Astrocyte (in vitro differentiated cells and primary cell): ENCODE data around the gene UGT2B28. TPM values are rescaled to one million over a fixed set of nuclear protein-coding genes. Genes with fewer than 3 reads are reported as not detected.
A peak's percentile ranks its signal among the peaks of the same experiment; 100 is the strongest.

Experiments
- DNase-seq: peaks from one replicate; pipeline ENCODE4 v3.0.0-alpha.2; 2010; ENCODE audit warnings: low read depth
- FAIRE-seq: peaks from 2 replicates; lab custom pipeline; 2011; peaks lifted over from hg19 to GRCh38; lab: Jason Lieb, UNC
- H2AFZ ChIP-seq: 2 replicates; pipeline ENCODE4 v1.6.0; 2012; ENCODE audit warnings: low read depth, low read length, inconsistent platforms
- H3K27ac ChIP-seq: 2 replicates; pipeline ENCODE4 v1.5.1; 2011; ENCODE audit warnings: low read depth, low read length, inconsistent platforms
- H3K27me3 ChIP-seq: 2 replicates; pipeline ENCODE4 v1.6.0; 2011; ENCODE audit warnings: low read length, inconsistent platforms; ENCODE audit not compliant: insufficient read depth
- H3K36me3 ChIP-seq: 2 replicates; pipeline ENCODE4 v1.5.1; 2011; ENCODE audit warnings: low read length, inconsistent platforms; ENCODE audit not compliant: insufficient read depth
- H3K4me1 ChIP-seq: 2 replicates; pipeline ENCODE4 v1.5.1; 2011; ENCODE audit warnings: low read length, inconsistent platforms; ENCODE audit not compliant: insufficient read depth
- H3K4me2 ChIP-seq: 2 replicates; pipeline ENCODE4 v1.6.0; 2012; ENCODE audit warnings: low read length, inconsistent platforms
- H3K4me3 ChIP-seq: 2 replicates; pipeline ENCODE4 v1.5.1; 2011; ENCODE audit warnings: low read depth, mild to moderate bottlenecking, low read length, inconsistent platforms; ENCODE audit not compliant: insufficient read depth
- H3K79me2 ChIP-seq: 2 replicates; pipeline ENCODE4 v1.6.0; 2012; ENCODE audit warnings: mild to moderate bottlenecking, low read length, inconsistent platforms; ENCODE audit not compliant: insufficient read depth
- H3K9ac ChIP-seq: 2 replicates; pipeline ENCODE4 v1.6.0; 2012; ENCODE audit warnings: mild to moderate bottlenecking, low read length, inconsistent platforms
- H3K9me3 ChIP-seq: 2 replicates; pipeline ENCODE4 v1.5.1; 2012; ENCODE audit warnings: low read depth, mild to moderate bottlenecking, low read length, inconsistent platforms; ENCODE audit not compliant: insufficient read depth
- H4K20me1 ChIP-seq: 2 replicates; pipeline ENCODE4 v1.6.0; 2012; ENCODE audit warnings: low read length, inconsistent platforms; ENCODE audit not compliant: insufficient read depth
- H3K27ac Mint-ChIP-seq: one replicate; pipeline ENCODE4 v1.8.0; 2021; ENCODE audit warnings: mild to moderate bottlenecking, mixed read lengths; ENCODE audit not compliant: unreplicated experiment
- H3K27me3 Mint-ChIP-seq: one replicate; pipeline ENCODE4 v1.8.0; 2021; ENCODE audit warnings: low read depth, mixed read lengths; ENCODE audit not compliant: unreplicated experiment
- H3K36me3 Mint-ChIP-seq: one replicate; pipeline ENCODE4 v1.8.0; 2021; ENCODE audit warnings: low read depth, mixed read lengths; ENCODE audit not compliant: unreplicated experiment
- H3K4me1 Mint-ChIP-seq: one replicate; pipeline ENCODE4 v1.8.0; 2021; ENCODE audit warnings: low read depth, mixed read lengths; ENCODE audit not compliant: unreplicated experiment
- H3K4me3 Mint-ChIP-seq: one replicate; pipeline ENCODE4 v1.8.0; 2021; ENCODE audit warnings: mild to moderate bottlenecking, moderate library complexity, mixed read lengths; ENCODE audit not compliant: unreplicated experiment
- H3K9me3 Mint-ChIP-seq: one replicate; pipeline ENCODE4 v1.8.0; 2021; ENCODE audit warnings: mild to moderate bottlenecking, mixed read lengths; ENCODE audit not compliant: unreplicated experiment
- CTCF ChIP-seq: IDR thresholded peaks from 2 replicates; pipeline ENCODE4 v1.5.1; 2011; ENCODE audit warnings: low read depth, mild to moderate bottlenecking, inconsistent platforms, low read length, moderate library complexity; ENCODE audit not compliant: insufficient read depth
- EZH2 ChIP-seq: IDR thresholded peaks from 2 replicates; pipeline ENCODE4 v1.6.1; 2012; ENCODE audit warnings: mild to moderate bottlenecking, low read length, inconsistent platforms; ENCODE audit not compliant: insufficient read depth
- total RNA-seq: library from RNA; stranded (reverse); gene quantifications from 2 replicates; pipeline ENCODE4 v1.2.1, GENCODE V29; 2021

The UGT2B28 gene
- total RNA-seq, 1 donor from 2014 or later = not detected

- H3K27ac ChIP-seq = no peak overlapping the region
- Mint-ChIP-seq H3K27me3 (no peaks in the 10 kb centered on the region), H3K4me3 (no peak overlapping the region), H3K36me3 (no peaks in the 10 kb centered on the region), H3K9me3 (no peaks in the 10 kb centered on the region), H3K27ac (peak overlapping the region; percentile 81), H3K4me1 (peaks cover 23% of the 10 kb centered on the region)
- H3K4me1 ChIP-seq = peaks cover 13% of the 10 kb centered on the region
- H3K9me3 ChIP-seq = no peaks in the 10 kb centered on the region
- H4K20me1 ChIP-seq = no peaks in the 10 kb centered on the region
- no peaks in the 10 kb centered on the region for H3K27me3 ChIP-seq
- DNase-seq (no peak), FAIRE-seq (no peak)
- TF ChIP-seq EZH2 = no peak
- no peak for TF ChIP-seq CTCF
- no peak overlapping the region for H2AFZ ChIP-seq
- H3K9ac ChIP-seq = no peak overlapping the region
- H3K79me2 ChIP-seq = no peaks in the 10 kb centered on the region
- H3K4me3 ChIP-seq = no peak overlapping the region
- H3K36me3 ChIP-seq = no peaks in the 10 kb centered on the region
- peak overlapping the region; percentile 72 for H3K4me2 ChIP-seq
Observed at GRCh38 chr4:69321153-69321729, 41.0 kb downstream of the UGT2B28 start.

GRCh38 chr4:69322055-69322454, 41.8 kb downstream of the UGT2B28 start:
- Histone ChIP-seq H3K36me3 (no peaks in the 10 kb centered on the region), H4K20me1 (no peaks in the 10 kb centered on the region), H3K27me3 (no peaks in the 10 kb centered on the region), H3K4me2 (peak overlapping the region; percentile 72), H3K9me3 (no peaks in the 10 kb centered on the region), H3K4me1 (peaks cover 13% of the 10 kb centered on the region), H3K79me2 (no peaks in the 10 kb centered on the region), H3K27ac (no peak overlapping the region), H3K9ac (peak overlapping the region; percentile 48), H2AFZ (peak overlapping the region; percentile 52), H3K4me3 (no peak overlapping the region)
- H3K4me3 Mint-ChIP-seq = no peak overlapping the region
- no peak for TF ChIP-seq EZH2
- no peak for TF ChIP-seq CTCF
- peak; percentile 67 for DNase-seq
- H3K4me1 Mint-ChIP-seq = peaks cover 23% of the 10 kb centered on the region
- no peaks in the 10 kb centered on the region for H3K27me3 Mint-ChIP-seq
- H3K27ac Mint-ChIP-seq = peak overlapping the region; percentile 81
- no peak for FAIRE-seq
- H3K9me3 Mint-ChIP-seq = no peaks in the 10 kb centered on the region
- H3K36me3 Mint-ChIP-seq = no peaks in the 10 kb centered on the region

- no peak overlapping the region for H3K27ac Mint-ChIP-seq
- Histone ChIP-seq H3K27ac (no peak overlapping the region), H3K4me1 (peaks cover 13% of the 10 kb centered on the region), H3K36me3 (no peaks in the 10 kb centered on the region), H4K20me1 (no peaks in the 10 kb centered on the region), H3K9ac (no peak overlapping the region), H3K27me3 (no peaks in the 10 kb centered on the region), H3K4me3 (no peak overlapping the region), H3K79me2 (no peaks in the 10 kb centered on the region), H3K4me2 (no peak overlapping the region), H3K9me3 (no peaks in the 10 kb centered on the region), H2AFZ (no peak overlapping the region)
- H3K4me1 Mint-ChIP-seq = peaks cover 18% of the 10 kb centered on the region
- no peak overlapping the region for H3K4me3 Mint-ChIP-seq
- FAIRE-seq (no peak), DNase-seq (no peak)
- H3K9me3 Mint-ChIP-seq = no peaks in the 10 kb centered on the region
- no peaks in the 10 kb centered on the region for H3K36me3 Mint-ChIP-seq
- H3K27me3 Mint-ChIP-seq = no peaks in the 10 kb centered on the region
- TF ChIP-seq CTCF (no peak), EZH2 (no peak)
Observed at GRCh38 chr4:69323284-69323683, 43.0 kb downstream of the UGT2B28 start.
